A549 (cell line): Measurements from ENCODE around the gene ITGB8. TPM values are rescaled to one million over a fixed set of nuclear protein-coding genes. Genes with fewer than 3 reads are reported as not detected.

Experiments used
- ATAC-seq, 2 experiments: fragments of 200-7000 bp in 1 of 2; fragments of >200 bp in 1 of 2; cut with Nextera tagmentation in 1 of 2; cut with Tn5 transposase in 1 of 2; 3 replicates each; pipeline versions ENCODE4 v1.8.0 to v1.9.1; 2018 to 2020; ENCODE audit warnings: mild to moderate bottlenecking in 1 of 2, moderate library complexity in 1 of 2
- CTCF ChIA-PET: fragments of 300-600 bp; sonication (Branson Sonifier 250); formaldehyde crosslinking; extraction: SDS; loops from one replicate; lab custom pipeline; 2021; ENCODE audit warnings: antibody characterized with exemption, inconsistent platforms; lab: Yijun Ruan, JAX
- POLR2A ChIA-PET: fragments of 350-600 bp; formaldehyde crosslinking; extraction: SDS; loops from one replicate; lab custom pipeline; 2021; ENCODE audit warnings: antibody characterized with exemption, inconsistent platforms; lab: Yijun Ruan, JAX
- DNase-seq, 2 experiments: peaks; one replicate each; pipeline versions ENCODE4 v3.0.0 to v3.0.0-alpha.2; 2011 to 2016; ENCODE audit warnings: low read depth in 1 of 2, low spot score in 1 of 2
- FAIRE-seq: peaks from 2 replicates; lab custom pipeline; 2011; peaks lifted over from hg19 to GRCh38; lab: Jason Lieb, UNC
- H3K27ac ChIP-seq, 2 experiments: fragments of >200 bp; sonication (Bioruptor Twin); formaldehyde crosslinking; 3 replicates each; pipeline ENCODE4 v1.5.1; 2016 to 2017
- H3K4me1 ChIP-seq: fragments of >200 bp; sonication (Bioruptor Twin); formaldehyde crosslinking; 3 replicates; pipeline ENCODE4 v1.6.1; 2016
- H3K4me2 ChIP-seq: fragments of >200 bp; sonication (Bioruptor Twin); formaldehyde crosslinking; 3 replicates; pipeline ENCODE4 v1.6.1; 2016
- H3K4me3 ChIP-seq: fragments of >200 bp; sonication (Bioruptor Twin); formaldehyde crosslinking; 3 replicates; pipeline ENCODE4 v1.5.1; 2016
- H3K9me3 ChIP-seq: fragments of >200 bp; sonication (Bioruptor Twin); formaldehyde crosslinking; 3 replicates; pipeline ENCODE4 v1.6.1; 2016
- BCL3 ChIP-seq: fragments of >200 bp; sonication (Bioruptor Twin); formaldehyde crosslinking; IDR thresholded peaks from 3 replicates; pipeline ENCODE4 v1.6.1; 2016
- CBX8 ChIP-seq: fragments of 200-600 bp; sonication (generic); IDR thresholded peaks from 2 replicates; pipeline ENCODE4 v1.6.1; 2016
- CHD2 ChIP-seq: fragments of 150-350 bp; IDR thresholded peaks from 2 replicates; pipeline ENCODE4 v1.6.1; 2014; ENCODE audit warnings: low read length; ENCODE audit not compliant: partially characterized antibody
- CTCF ChIP-seq: fragments of >200 bp; sonication (Bioruptor Twin); formaldehyde crosslinking; IDR thresholded peaks from 3 replicates; pipeline ENCODE4 v1.5.1; 2016
- EHF ChIP-seq: fragments of 250-450 bp; sonication (Bioruptor Pico); IDR thresholded peaks from 2 replicates; pipeline ENCODE4 v1.5.0; 2020; ENCODE audit warnings: mild to moderate bottlenecking
- FOSB ChIP-seq: fragments of 250-450 bp; sonication (Bioruptor Pico); IDR thresholded peaks from 2 replicates; pipeline ENCODE4 v1.5.0; 2020; ENCODE audit warnings: mild to moderate bottlenecking, moderate library complexity
- GATA3 ChIP-seq: IDR thresholded peaks from 2 replicates; pipeline ENCODE4 v1.6.1; 2012; ENCODE audit warnings: borderline replicate concordance
- HOXA7 ChIP-seq: fragments of 250-450 bp; sonication (Bioruptor Pico); IDR thresholded peaks from 2 replicates; pipeline ENCODE4 v1.5.0; 2020; ENCODE audit warnings: mild to moderate bottlenecking, moderate library complexity
- HOXB5 ChIP-seq: fragments of 250-450 bp; sonication (Bioruptor Pico); IDR thresholded peaks from 2 replicates; pipeline ENCODE4 v1.5.0; 2020; ENCODE audit warnings: mild to moderate bottlenecking, moderate library complexity
- KDM1A ChIP-seq: fragments of 200-600 bp; sonication (generic); IDR thresholded peaks from 2 replicates; pipeline ENCODE4 v1.6.1; 2016; ENCODE audit warnings: low read depth, mild to moderate bottlenecking
- MAFK ChIP-seq: fragments of 450-650 bp; IDR thresholded peaks from 2 replicates; pipeline ENCODE4 v1.6.1; 2014; ENCODE audit not compliant: partially characterized antibody
- MAX ChIP-seq: IDR thresholded peaks from 2 replicates; pipeline ENCODE4 v1.6.1; 2012
- MYC ChIP-seq: IDR thresholded peaks from 2 replicates; pipeline ENCODE4 v1.6.1; 2012; ENCODE audit warnings: mild to moderate bottlenecking, inconsistent platforms, low read length, improper control_type of control experiment, borderline replicate concordance
- NFE2L2 ChIP-seq: fragments of 150-350 bp; conservative IDR thresholded peaks from 2 replicates; pipeline ENCODE4 v1.6.1; 2014; ENCODE audit warnings: low read length
- PHF8 ChIP-seq: fragments of 200-600 bp; sonication (generic); IDR thresholded peaks from 2 replicates; pipeline ENCODE4 v1.6.1; 2016; ENCODE audit warnings: low read depth, mild to moderate bottlenecking, antibody characterized with exemption, moderate library complexity, borderline replicate concordance
- POLR2AphosphoS2 ChIP-seq: conservative IDR thresholded peaks from 2 replicates; pipeline ENCODE4 v1.6.1; 2012; ENCODE audit warnings: low read length, improper control_type of control experiment, inconsistent platforms
- RAD21 ChIP-seq, 2 experiments: fragments of >200 bp in 1 of 2; sonication (Bioruptor Twin) in 1 of 2; formaldehyde crosslinking in 1 of 2; IDR thresholded peaks in 1 of 2; conservative IDR thresholded peaks in 1 of 2; 2 replicates in 1 of 2; 3 replicates in 1 of 2; pipeline ENCODE4 v1.6.1; 2012 to 2018; ENCODE audit warnings: inconsistent platforms in 1 of 2
- RCOR1 ChIP-seq: fragments of 150-350 bp; IDR thresholded peaks from 2 replicates; pipeline ENCODE4 v1.6.1; 2014; ENCODE audit warnings: antibody characterized with exemption, low read length, low read depth
- RFX5 ChIP-seq: fragments of 450-650 bp; IDR thresholded peaks from 2 replicates; pipeline ENCODE4 v1.7.1; 2014; ENCODE audit warnings: antibody characterized with exemption, mild to moderate bottlenecking, moderate library complexity
- SMC3 ChIP-seq: fragments of >200 bp; sonication (Bioruptor Twin); formaldehyde crosslinking; IDR thresholded peaks from 3 replicates; pipeline ENCODE4 v1.6.1; 2018; ENCODE audit warnings: inconsistent platforms
- SREBF2 ChIP-seq: fragments of 450-650 bp; IDR thresholded peaks from 2 replicates; pipeline ENCODE4 v1.6.1; 2014; ENCODE audit warnings: mild to moderate bottlenecking, moderate library complexity
- TP53 ChIP-seq: fragments of 250-450 bp; sonication (Bioruptor Pico); IDR thresholded peaks from 2 replicates; pipeline ENCODE4 v1.5.0; 2021; ENCODE audit warnings: mild to moderate bottlenecking, moderate library complexity
- ZC3H11A ChIP-seq: fragments of 450-650 bp; IDR thresholded peaks from 2 replicates; pipeline ENCODE4 v1.6.1; 2014; ENCODE audit warnings: antibody characterized with exemption, mild to moderate bottlenecking
- ZFP36 ChIP-seq: fragments of 450-650 bp; IDR thresholded peaks from 2 replicates; pipeline ENCODE4 v1.6.1; 2014; ENCODE audit warnings: borderline replicate concordance; ENCODE audit not compliant: partially characterized antibody
- ZNF302 ChIP-seq: fragments of 250-450 bp; sonication (Bioruptor Pico); IDR thresholded peaks from 2 replicates; pipeline ENCODE4 v1.9.0; 2021; ENCODE audit warnings: inconsistent platforms, mild to moderate bottlenecking, moderate library complexity
- WGBS: methylation state at CpG from one replicate; pipeline ENCODE4 v1.1.6; 2017; ENCODE audit errors: missing lambda C conversion rate; 5-methylcytosine and 5-hydroxymethylcytosine counted together
- polyA plus RNA-seq, 4 experiments: library from polyadenylated mRNA; depleted of rRNA in 3 of 4; stranded (reverse); fragments of >200 nt; fragmentation: RNase III in 1 of 4; extraction: RNeasy Plus Mini Kit Qiagen cat#74134 plus additional on column Dnase treatment in 1 of 4; gene quantifications; 2 replicates in 3 of 4; 3 replicates in 1 of 4; pipeline ENCODE4 v1.2.3, GENCODE V29; 2011 to 2017
- TF ChIP-seq, protein P1 (sequence below): fragments of 250-450 bp; sonication (Bioruptor Pico); IDR thresholded peaks from 2 replicates; pipeline ENCODE4 v1.5.0; 2020; ENCODE audit warnings: low read depth, mild to moderate bottlenecking, moderate library complexity
- TF ChIP-seq, protein P2 (sequence below): fragments of 450-650 bp; IDR thresholded peaks from 2 replicates; pipeline ENCODE4 v1.6.1; 2014; ENCODE audit warnings: antibody characterized with exemption
- TF ChIP-seq, protein P3 (sequence below): fragments of >200 bp; sonication (Bioruptor Twin); formaldehyde crosslinking; IDR thresholded peaks from 2 replicates; pipeline ENCODE4 v1.6.1; 2016

Gene ITGB8
- polyA plus RNA-seq, 2 of the 4 experiments (the other 2 are of a cell fraction): 0.39 to 0.67 TPM

GRCh38 chr7:20310963-20311742, 19.5 kb upstream of the ITGB8 start:
- peak; percentile 73 for FAIRE-seq

DNA sequence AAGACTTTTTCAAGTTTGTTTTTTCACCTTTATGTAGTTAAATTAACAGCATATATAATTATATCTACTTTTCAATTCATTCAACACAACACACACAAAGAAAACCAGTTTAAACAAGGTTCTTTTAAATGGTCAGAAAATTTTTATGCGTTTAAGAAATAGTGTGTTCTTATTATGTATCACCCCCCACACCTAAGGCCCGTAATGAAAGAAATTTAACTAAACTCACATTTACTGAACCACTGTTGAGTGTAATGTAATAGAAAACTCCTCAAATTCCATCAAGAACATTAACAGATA, 19.0 kb upstream of the ITGB8 start:
- Histone ChIP-seq H3K4me2 (no peak overlapping the region), H3K9me3 (no peaks in the 10 kb centered on the region), H3K4me1 (peaks cover 3% of the 10 kb centered on the region; the same call in 1 of the 3 replicates), H3K4me3 (no peak overlapping the region), H3K27ac (no peak overlapping the region)
- WGBS: 55% methylated on average over 2 of the region's 2 CpGs
- CTCF ChIA-PET: interaction anchor here (0.9 to 4.4 kb wide), 12 partner anchors 8 to 603 kb away, joined by 3 to 28 read pairs (median 5); partner anchors contain the start of genes ITGB8 and POLR1F
- ATAC-seq: no peak
- DNase-seq: no peak
- TF ChIP-seq MAX (no peak), RAD21 (conservative IDR thresholded peaks at IDR 0.05 in 1 of 2, IDR thresholded peaks at IDR 0.05 in 1 of 2) (no peak), MAFK (no peak), HOXB5 (CRISPR knock-in tag) (no peak), CBX8 (no peak), ZC3H11A (no peak)
- TF ChIP-seq, protein P1, sequence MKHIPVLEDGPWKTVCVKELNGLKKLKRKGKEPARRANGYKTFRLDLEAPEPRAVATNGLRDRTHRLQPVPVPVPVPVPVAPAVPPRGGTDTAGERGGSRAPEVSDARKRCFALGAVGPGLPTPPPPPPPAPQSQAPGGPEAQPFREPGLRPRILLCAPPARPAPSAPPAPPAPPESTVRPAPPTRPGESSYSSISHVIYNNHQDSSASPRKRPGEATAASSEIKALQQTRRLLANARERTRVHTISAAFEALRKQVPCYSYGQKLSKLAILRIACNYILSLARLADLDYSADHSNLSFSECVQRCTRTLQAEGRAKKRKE (CRISPR knock-in tag): no peak
- POLR2A ChIA-PET: no interaction called here
- FAIRE-seq: no peak

More at GRCh38 chr7:20310963-20311742, 19.5 kb upstream of the ITGB8 start:
- Histone ChIP-seq H3K4me3 (no peak overlapping the region), H3K4me1 (peaks cover 8% of the 10 kb centered on the region; the same call in 1 of the 3 replicates), H3K9me3 (no peaks in the 10 kb centered on the region), H3K27ac (no peak overlapping the region), H3K4me2 (no peak overlapping the region)
- peak in 1 of 2 experiments; percentile 52 for DNase-seq
- TF ChIP-seq SMC3 (peak; percentile 80), GATA3 (no peak), RAD21 (conservative IDR thresholded peaks at IDR 0.05 in 1 of 2, IDR thresholded peaks at IDR 0.05 in 1 of 2) (peak; percentile 78 to 84), RFX5 (no peak), POLR2AphosphoS2 (no peak), KDM1A (no peak), PHF8 (no peak), FOSB (CRISPR knock-in tag) (no peak), CTCF (peak; percentile 62), ZNF302 (no peak), NFE2L2 (no peak)
- TF ChIP-seq, all 56 proteins: peak for 3
- ATAC-seq: peak in 1 of 2 experiments; percentile 47; a peak in 1 of 6 replicates
- 35% methylated on average over 3 of the region's 3 CpGs for WGBS
- ChIA-PET POLR2A (no interaction called here), CTCF (interaction anchor here (0.6 to 4.4 kb wide), 14 partner anchors 9 to 602 kb away, joined by 3 to 28 read pairs (median 5); partner anchors contain the start of genes ITGB8 and POLR1F)

DNA sequence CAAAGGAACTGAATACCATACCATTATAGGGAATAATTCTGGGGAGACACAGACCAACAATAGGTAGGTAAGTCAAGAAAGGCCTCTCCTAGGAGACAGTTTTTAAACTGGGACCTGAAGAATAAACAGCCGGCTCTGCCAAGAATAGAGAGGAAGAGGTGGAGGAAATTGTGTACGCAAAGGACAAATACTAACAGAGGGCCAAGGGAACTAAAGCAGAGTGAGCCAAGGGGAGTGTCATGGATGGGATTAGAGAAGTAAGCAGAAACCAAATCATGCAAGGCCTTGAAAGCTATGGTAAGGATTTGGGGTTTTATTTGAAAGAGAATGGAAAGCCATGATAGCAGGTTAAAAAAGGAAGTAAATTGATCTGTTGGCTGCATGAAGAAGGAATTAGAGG, 18.1 kb upstream of the ITGB8 start:
- FAIRE-seq (no peak), ATAC-seq (no peak), DNase-seq (no peak)
- Histone ChIP-seq H3K4me3 (no peak overlapping the region), H3K27ac (no peak overlapping the region), H3K4me2 (no peak overlapping the region), H3K9me3 (no peaks in the 10 kb centered on the region), H3K4me1 (no peaks in the 10 kb centered on the region)
- ChIA-PET POLR2A (no interaction called here), CTCF (interaction anchor here (0.6 to 4.4 kb wide), 10 partner anchors 14 to 604 kb away, joined by 3 to 28 read pairs (median 5); partner anchors contain the start of genes ITGB8 and POLR1F)
- 81% methylated on average over 2 of the region's 2 CpGs for WGBS
- TF ChIP-seq, protein P2, sequence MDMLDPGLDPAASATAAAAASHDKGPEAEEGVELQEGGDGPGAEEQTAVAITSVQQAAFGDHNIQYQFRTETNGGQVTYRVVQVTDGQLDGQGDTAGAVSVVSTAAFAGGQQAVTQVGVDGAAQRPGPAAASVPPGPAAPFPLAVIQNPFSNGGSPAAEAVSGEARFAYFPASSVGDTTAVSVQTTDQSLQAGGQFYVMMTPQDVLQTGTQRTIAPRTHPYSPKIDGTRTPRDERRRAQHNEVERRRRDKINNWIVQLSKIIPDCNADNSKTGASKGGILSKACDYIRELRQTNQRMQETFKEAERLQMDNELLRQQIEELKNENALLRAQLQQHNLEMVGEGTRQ: no peak
- TF ChIP-seq ZFP36 (no peak), MAFK (no peak), SMC3 (no peak), ZC3H11A (no peak), CHD2 (no peak), RCOR1 (no peak), MYC (no peak), BCL3 (no peak), HOXA7 (CRISPR knock-in tag) (no peak), EHF (no peak), TP53 (no peak), SREBF2 (no peak)
- TF ChIP-seq, protein P3, sequence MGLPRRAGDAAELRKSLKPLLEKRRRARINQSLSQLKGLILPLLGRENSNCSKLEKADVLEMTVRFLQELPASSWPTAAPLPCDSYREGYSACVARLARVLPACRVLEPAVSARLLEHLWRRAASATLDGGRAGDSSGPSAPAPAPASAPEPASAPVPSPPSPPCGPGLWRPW: no peak
